HCT116 (cell line): ENCODE results near the gene ELAVL1.

ENCODE experiments used
- EZH2 ChIP-seq: fragments of 200-600 bp; sonication (generic); IDR thresholded peaks from 2 replicates; pipeline ENCODE4 v1.6.1; 2017; ENCODE audit warnings: antibody characterized with exemption, mixed run types
- EZH2phosphoT487 ChIP-seq: fragments of 200-600 bp; IDR thresholded peaks from 2 replicates; pipeline ENCODE4 v1.6.1; 2018; ENCODE audit warnings: antibody characterized with exemption, borderline replicate concordance
- SIN3A ChIP-seq: IDR thresholded peaks from 2 replicates; pipeline ENCODE4 v1.6.1; 2012; ENCODE audit warnings: low read depth
- SP1 ChIP-seq: IDR thresholded peaks from 2 replicates; pipeline ENCODE4 v1.6.1; 2012; ENCODE audit warnings: low read depth
- ZNF274 ChIP-seq: fragments of 200-500 bp; sonication (Bioruptor generic); IDR thresholded peaks from 2 replicates; pipeline ENCODE4 v1.6.1; 2014; ENCODE audit warnings: mild to moderate bottlenecking, low read depth, low read length, inconsistent platforms
- TF ChIP-seq, protein P1 (sequence below): IDR thresholded peaks from 2 replicates; pipeline ENCODE4 v1.6.1; 2012; ENCODE audit warnings: low read depth
- TF ChIP-seq, protein P2 (sequence below): IDR thresholded peaks from 2 replicates; pipeline ENCODE4 v1.6.1; 2011; ENCODE audit warnings: mild to moderate bottlenecking, low read length, moderate library complexity; ENCODE audit not compliant: insufficient replicate concordance; ENCODE audit errors: extremely low read depth
- TF ChIP-seq, protein P3 (sequence below): IDR thresholded peaks from 2 replicates; pipeline ENCODE4 v1.6.1; 2012
- TF ChIP-seq, protein P4 (sequence below), 3 experiments: fragments of 200-600 bp in 1 of 3; sonication (generic) in 1 of 3; IDR thresholded peaks in 2 of 3; conservative IDR thresholded peaks in 1 of 3; 2 replicates each; pipeline ENCODE4 v1.5.1; 2012 to 2017; ENCODE audit warnings: low read depth in 2 of 3, low read length in 2 of 3, antibody characterized with exemption in 1 of 3, borderline replicate concordance in 1 of 3, control low read depth in 1 of 3, mild to moderate bottlenecking in 1 of 3, mixed read lengths in 1 of 3, mixed run types in 1 of 3, moderate library complexity in 1 of 3; ENCODE audit not compliant: insufficient read depth in 1 of 3

DNA sequence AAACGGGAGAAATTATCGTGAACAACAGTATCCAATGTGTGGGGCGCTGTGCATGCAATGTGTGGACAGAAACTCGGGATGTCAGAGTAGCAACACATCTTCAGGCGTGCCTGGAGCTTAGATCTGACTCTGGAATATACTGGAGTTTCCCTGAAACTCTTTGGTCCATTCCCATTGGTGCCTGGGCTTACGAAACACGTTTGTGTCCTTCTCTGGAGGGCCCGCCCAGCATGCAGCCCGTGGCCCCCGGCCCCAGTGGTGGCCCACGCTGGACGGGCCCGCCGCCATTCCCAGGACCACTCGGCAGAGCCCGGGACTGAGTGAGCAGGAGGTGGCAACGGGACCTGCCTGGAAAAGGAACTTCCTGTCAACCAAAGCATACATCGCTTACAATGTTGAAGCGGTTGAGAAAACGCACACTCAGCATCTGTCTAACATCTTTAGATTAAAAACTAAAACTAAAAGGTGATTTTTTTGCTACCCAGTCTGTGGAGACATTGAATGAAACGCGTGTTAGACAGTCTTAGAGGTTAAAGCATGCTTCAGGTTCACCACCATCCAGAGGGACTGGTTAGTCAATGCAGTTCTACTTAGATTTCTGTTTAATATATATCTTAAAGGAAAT is 42.7 kb downstream of the ELAVL1 start:
- TF ChIP-seq SIN3A = no peak
- TF ChIP-seq, protein P1, sequence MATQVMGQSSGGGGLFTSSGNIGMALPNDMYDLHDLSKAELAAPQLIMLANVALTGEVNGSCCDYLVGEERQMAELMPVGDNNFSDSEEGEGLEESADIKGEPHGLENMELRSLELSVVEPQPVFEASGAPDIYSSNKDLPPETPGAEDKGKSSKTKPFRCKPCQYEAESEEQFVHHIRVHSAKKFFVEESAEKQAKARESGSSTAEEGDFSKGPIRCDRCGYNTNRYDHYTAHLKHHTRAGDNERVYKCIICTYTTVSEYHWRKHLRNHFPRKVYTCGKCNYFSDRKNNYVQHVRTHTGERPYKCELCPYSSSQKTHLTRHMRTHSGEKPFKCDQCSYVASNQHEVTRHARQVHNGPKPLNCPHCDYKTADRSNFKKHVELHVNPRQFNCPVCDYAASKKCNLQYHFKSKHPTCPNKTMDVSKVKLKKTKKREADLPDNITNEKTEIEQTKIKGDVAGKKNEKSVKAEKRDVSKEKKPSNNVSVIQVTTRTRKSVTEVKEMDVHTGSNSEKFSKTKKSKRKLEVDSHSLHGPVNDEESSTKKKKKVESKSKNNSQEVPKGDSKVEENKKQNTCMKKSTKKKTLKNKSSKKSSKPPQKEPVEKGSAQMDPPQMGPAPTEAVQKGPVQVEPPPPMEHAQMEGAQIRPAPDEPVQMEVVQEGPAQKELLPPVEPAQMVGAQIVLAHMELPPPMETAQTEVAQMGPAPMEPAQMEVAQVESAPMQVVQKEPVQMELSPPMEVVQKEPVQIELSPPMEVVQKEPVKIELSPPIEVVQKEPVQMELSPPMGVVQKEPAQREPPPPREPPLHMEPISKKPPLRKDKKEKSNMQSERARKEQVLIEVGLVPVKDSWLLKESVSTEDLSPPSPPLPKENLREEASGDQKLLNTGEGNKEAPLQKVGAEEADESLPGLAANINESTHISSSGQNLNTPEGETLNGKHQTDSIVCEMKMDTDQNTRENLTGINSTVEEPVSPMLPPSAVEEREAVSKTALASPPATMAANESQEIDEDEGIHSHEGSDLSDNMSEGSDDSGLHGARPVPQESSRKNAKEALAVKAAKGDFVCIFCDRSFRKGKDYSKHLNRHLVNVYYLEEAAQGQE = no peak
- no peak for TF ChIP-seq EZH2phosphoT487
- TF ChIP-seq, protein P2, sequence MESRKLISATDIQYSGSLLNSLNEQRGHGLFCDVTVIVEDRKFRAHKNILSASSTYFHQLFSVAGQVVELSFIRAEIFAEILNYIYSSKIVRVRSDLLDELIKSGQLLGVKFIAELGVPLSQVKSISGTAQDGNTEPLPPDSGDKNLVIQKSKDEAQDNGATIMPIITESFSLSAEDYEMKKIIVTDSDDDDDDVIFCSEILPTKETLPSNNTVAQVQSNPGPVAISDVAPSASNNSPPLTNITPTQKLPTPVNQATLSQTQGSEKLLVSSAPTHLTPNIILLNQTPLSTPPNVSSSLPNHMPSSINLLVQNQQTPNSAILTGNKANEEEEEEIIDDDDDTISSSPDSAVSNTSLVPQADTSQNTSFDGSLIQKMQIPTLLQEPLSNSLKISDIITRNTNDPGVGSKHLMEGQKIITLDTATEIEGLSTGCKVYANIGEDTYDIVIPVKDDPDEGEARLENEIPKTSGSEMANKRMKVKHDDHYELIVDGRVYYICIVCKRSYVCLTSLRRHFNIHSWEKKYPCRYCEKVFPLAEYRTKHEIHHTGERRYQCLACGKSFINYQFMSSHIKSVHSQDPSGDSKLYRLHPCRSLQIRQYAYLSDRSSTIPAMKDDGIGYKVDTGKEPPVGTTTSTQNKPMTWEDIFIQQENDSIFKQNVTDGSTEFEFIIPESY = no peak
- TF ChIP-seq, protein P3, sequence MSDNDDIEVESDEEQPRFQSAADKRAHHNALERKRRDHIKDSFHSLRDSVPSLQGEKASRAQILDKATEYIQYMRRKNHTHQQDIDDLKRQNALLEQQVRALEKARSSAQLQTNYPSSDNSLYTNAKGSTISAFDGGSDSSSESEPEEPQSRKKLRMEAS = no peak
- TF ChIP-seq, protein P4, sequence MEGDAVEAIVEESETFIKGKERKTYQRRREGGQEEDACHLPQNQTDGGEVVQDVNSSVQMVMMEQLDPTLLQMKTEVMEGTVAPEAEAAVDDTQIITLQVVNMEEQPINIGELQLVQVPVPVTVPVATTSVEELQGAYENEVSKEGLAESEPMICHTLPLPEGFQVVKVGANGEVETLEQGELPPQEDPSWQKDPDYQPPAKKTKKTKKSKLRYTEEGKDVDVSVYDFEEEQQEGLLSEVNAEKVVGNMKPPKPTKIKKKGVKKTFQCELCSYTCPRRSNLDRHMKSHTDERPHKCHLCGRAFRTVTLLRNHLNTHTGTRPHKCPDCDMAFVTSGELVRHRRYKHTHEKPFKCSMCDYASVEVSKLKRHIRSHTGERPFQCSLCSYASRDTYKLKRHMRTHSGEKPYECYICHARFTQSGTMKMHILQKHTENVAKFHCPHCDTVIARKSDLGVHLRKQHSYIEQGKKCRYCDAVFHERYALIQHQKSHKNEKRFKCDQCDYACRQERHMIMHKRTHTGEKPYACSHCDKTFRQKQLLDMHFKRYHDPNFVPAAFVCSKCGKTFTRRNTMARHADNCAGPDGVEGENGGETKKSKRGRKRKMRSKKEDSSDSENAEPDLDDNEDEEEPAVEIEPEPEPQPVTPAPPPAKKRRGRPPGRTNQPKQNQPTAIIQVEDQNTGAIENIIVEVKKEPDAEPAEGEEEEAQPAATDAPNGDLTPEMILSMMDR (IDR thresholded peaks at IDR 0.05 in 2 of 3, conservative IDR thresholded peaks at IDR 0.05 in 1 of 3; ENCODE audit: borderline replicate concordance in 1 of 3, insufficient read depth in 1 of 3, low read depth in 2 of 3, low read length in 2 of 3) = no peak
- TF ChIP-seq EZH2 = no peak
- TF ChIP-seq SP1 = no peak
- TF ChIP-seq ZNF274 = no peak
